GM12873 (cell line): ENCODE measurements around the gene SLC26A1.

Experiments used
- TF ChIP-seq, protein P1 (sequence below): IDR thresholded peaks from 2 replicates; pipeline ENCODE4 v1.5.1; 2012; ENCODE audit warnings: low read depth, mild to moderate bottlenecking, moderate library complexity, low read length, control low read depth; ENCODE audit not compliant: insufficient read depth; ENCODE audit errors: missing control alignments

SLC26A1 gene

DNA sequence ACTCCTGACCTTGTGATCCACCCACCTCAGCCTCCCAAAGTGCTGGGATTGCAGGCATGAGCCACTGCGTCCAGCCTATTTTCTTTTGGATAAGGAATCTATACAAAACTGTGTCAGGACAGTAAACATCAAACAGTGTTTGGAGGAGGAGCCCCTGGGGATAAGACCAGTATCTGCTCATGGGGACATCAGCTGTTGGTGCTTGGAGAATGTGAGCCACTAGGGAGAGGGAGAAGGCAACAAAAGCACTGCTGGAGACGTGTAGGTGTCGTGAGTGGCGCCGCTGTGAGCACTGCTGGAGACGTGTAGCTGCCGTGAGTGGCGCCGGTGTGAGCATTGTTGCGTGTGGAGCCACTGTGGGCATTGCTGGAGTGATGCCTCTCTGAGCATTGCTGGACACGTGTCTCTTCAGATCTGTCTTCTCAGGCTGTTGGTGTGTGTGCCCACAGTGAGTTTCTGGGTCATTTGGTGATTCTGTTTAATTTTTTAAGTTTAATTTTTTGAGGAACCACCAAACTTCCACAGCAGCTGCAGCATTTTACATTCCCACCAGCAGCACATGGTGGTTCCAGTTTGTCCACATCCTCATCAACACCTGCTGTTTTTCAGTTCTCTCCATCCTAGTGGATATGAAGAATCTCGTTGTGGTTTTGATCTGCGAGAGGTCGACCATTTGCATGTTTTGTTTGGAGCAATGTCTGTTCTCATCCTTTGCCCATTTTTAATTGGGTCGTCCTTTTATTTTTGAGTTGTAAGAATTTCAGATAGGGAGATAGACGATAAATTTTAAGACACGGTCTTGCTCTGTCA lies 38.8 kb downstream of the SLC26A1 start:
- TF ChIP-seq, protein P1, sequence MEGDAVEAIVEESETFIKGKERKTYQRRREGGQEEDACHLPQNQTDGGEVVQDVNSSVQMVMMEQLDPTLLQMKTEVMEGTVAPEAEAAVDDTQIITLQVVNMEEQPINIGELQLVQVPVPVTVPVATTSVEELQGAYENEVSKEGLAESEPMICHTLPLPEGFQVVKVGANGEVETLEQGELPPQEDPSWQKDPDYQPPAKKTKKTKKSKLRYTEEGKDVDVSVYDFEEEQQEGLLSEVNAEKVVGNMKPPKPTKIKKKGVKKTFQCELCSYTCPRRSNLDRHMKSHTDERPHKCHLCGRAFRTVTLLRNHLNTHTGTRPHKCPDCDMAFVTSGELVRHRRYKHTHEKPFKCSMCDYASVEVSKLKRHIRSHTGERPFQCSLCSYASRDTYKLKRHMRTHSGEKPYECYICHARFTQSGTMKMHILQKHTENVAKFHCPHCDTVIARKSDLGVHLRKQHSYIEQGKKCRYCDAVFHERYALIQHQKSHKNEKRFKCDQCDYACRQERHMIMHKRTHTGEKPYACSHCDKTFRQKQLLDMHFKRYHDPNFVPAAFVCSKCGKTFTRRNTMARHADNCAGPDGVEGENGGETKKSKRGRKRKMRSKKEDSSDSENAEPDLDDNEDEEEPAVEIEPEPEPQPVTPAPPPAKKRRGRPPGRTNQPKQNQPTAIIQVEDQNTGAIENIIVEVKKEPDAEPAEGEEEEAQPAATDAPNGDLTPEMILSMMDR, result no peak

DNA sequence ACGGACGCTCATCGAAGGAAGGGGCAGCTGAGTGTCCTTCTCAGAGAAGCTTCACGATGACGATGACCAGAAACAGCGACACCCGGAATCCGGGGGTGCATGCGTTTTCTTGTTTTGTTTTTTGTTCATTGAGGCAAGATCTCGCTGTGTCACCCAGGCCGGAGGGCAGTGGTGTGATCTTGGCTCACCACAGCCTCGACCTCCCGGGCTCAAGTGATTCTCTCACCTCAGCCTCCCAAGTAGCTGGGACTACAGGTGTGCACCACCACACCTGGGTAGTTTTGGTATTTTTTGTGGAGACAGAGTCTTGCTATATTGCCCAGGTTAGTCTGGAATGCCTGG lies 39.7 kb downstream of the SLC26A1 start:
- TF ChIP-seq, protein P1, result no peak

DNA sequence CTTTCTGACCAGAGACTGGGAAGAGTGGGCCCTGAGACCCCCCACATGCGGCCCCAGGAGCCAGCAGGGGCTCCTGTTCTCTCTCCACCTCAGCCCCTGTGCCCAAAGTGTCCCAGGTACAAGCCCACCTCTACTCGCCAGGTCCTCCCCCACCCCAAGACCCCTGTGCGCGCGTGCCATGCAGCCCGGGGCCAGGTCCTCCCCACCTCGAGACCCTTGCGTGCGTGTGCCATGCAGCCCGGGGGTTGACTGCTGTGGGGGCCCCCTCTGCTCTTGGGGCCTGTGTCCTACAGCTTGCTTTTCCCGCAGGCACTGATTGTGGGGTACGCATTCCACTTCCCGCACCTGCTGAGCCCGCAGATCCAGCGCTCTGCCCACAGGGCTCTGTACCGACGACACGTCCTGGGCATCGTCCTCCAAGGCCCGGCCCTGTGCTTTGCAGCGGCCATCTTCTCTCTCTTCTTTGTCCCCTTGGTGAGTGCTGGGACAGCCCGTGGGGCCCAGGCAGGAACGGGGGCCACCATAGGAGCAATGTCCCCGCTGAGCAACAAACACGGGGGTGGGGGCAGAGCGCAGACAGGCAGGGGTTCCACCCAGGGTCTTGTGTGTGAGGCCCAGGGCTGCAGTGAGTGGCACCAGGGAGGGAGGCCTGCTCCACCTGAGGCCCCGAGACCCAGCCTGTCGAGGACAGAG lies 40.2 kb downstream of the SLC26A1 start:
- TF ChIP-seq, protein P1, result no peak

DNA sequence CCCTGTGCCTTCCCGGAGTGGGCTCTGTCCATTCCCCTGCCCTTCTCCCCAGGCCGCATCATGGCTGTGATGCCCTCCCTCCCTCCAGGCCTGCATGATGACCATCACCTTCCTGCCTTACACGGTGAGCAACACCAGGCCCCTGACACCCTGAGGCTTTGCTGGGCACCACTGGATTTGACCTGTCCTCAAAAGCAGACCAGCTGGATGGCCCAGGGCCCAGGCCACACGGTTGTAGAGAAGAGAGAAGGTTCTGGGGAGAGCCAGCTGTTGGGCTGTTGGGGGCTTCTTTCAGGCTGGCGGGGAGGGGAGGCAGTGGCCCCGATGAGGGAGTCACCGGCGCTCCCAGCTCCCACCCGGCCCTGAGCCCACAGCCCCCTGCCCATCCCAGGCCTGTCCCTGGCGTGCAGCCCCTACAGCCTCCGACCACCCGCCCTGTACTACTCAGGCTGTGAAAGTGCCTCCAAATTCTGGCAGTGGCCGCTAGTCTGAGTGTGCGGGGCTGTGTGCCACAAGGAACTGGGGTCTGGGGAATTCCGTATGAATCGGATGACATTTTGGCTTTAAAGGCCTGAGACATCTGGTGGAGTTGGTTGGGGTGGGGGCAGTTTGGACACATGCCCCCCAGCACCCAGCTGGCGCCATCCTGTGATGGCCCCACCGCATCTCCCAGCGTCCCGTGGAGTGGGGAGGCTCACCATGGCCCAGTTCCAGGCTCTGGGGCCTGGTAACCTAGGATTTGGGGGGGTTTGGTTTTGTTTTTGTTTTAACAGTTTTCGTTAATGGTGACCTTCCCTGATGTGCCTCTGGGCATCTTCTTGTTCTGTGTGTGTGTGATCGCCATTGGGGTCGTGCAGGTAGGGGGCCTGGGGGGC lies 41.4 kb downstream of the SLC26A1 start:
- TF ChIP-seq, protein P1, result no peak

DNA sequence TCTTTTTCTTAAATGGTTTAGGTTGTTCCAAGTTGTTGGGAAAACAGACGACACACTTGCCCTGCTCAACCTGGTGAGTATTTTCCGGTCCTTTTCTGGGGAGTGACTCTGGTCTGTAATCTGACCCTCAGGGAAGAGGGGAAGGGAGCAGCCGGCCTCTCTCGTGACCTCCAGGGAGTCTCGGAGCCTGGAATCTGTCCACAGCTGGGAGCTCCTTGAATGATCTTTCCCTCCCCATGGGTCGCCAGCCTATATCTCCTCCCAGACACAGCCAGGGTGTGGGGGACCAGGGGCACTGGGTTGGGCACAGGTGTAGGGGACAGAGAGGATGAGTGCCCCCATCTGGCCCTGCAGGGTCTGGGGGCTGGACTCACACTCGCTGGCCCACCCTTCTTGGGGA lies 42.0 kb downstream of the SLC26A1 start:
- TF ChIP-seq, protein P1, result no peak

DNA sequence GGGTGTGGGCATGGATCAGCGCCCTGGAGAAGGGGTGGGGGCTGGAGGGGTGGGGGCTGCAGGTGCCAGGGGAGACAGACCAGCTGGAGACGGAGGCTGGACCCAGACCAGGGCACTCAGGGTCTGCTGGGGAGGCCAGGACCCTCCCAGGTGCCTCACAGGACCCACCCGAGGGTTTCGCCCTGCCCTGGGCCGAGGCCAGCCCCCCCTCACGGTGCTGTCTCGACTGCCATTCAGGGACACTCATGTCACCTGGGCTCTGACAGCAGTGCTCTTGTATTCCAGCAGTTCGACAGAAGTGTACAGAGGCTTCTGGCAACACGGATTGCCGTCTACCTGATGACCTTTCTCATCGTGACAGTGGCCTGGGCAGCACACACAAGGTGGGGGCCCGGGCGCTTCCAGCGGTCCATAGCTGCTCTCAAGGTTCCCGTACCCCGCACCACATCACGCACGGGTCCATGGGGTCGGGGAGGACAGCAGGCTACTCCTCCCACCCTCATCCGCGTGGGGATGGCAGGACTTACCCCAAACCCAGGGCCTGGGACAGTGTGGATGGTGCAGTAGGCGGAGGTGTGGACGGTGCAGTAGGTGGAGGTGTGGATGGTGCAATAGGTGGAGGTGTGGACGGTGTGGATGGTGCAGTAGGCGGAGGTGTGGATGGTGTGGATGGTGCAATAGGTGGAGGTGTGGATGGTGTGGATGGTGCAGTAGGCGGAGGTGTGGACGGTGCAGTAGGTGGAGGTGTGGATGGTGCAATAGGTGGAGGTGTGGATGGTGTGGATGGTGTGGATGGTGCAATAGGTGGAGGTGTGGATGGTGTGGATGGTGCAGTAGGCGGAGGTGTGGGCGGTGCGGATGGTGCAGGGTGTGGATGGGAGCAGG lies 42.8 kb downstream of the SLC26A1 start:
- TF ChIP-seq, protein P1, result no peak

DNA sequence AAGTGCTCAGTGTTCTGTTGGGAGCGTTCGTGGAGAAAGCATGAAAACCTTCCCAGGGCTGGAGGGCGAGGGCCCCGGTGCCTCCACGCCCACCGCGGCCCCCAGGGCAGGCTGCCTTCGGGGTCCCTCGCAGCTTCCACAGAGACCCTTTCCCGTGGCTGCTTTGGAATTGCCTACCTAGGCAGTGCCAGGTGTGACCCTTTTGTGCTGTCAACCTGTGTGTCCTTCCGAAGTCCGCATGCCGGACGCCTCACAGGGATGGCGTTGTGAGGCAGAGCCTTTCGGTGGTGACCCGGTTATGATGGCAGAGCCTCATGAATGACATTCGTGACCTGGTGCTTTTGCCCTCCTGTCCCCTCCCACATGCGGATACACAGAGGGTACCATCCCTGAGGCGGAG lies 43.5 kb downstream of the SLC26A1 start:
- TF ChIP-seq, protein P1, result no peak
